SKM-1 treated with dmso at 0.1 percent for 144 hours (cell line): ENCODE measurements around the gene TAS1R2.
"Not testable (repeated sequence)": the region's sequence is repeated elsewhere in the genome, so short reads cannot be mapped to it uniquely, and the experiment has no call there.

ENCODE experiments used
- DNase-seq: peaks from one replicate; lab custom pipeline; 2025; ENCODE audit not compliant: unreplicated experiment; lab: John Stamatoyannopoulos, UW

The TAS1R2 gene

GRCh38 chr1:18859560-18859959 lies at the start of gene TAS1R2:
Gene TAS1R2 (minus strand): TSS chr1:18859660. CDS start chr1:18859660, 0 bp downstream.
- no peak for DNase-seq

- no peak for DNase-seq
Measured at GRCh38 chr1:18907917-18908845, 48.7 kb upstream of the TAS1R2 start.

GRCh38 chr1:18907021-18907916 lies 47.8 kb upstream of the TAS1R2 start:
- DNase-seq = peak; percentile 44

- no peak for DNase-seq
Measured at GRCh38 chr1:18903291-18903756, 43.9 kb upstream of the TAS1R2 start.

- DNase-seq = peak; percentile 98
Measured at GRCh38 chr1:18902523-18903290, 43.2 kb upstream of the TAS1R2 start, which contains the start of gene ALDH4A1. Gene ALDH4A1 (minus strand): TSS chr1:18902555. CDS start chr1:18902523, 32 bp downstream.

GRCh38 chr1:18901952-18902522 lies 42.6 kb upstream of the TAS1R2 start:
- peak; percentile 18 for DNase-seq

GRCh38 chr1:18901147-18901951 lies 41.9 kb upstream of the TAS1R2 start:
- DNase-seq = no peak

GRCh38 chr1:18900303-18900841 lies 40.9 kb upstream of the TAS1R2 start:
- DNase-seq = no peak

- no peak for DNase-seq
Measured at GRCh38 chr1:18899363-18900049, 40.0 kb upstream of the TAS1R2 start.

GRCh38 chr1:18898567-18898966 lies 39.1 kb upstream of the TAS1R2 start:
- DNase-seq = no peak

GRCh38 chr1:18895317-18895716 lies 35.9 kb upstream of the TAS1R2 start:
- no peak for DNase-seq

- DNase-seq = no peak
Measured at GRCh38 chr1:18893120-18893519, 33.7 kb upstream of the TAS1R2 start.

- not testable (repeated sequence) for DNase-seq
Measured at GRCh38 chr1:18891858-18892257, 32.4 kb upstream of the TAS1R2 start.

- no peak for DNase-seq
Measured at GRCh38 chr1:18891426-18891780, 31.9 kb upstream of the TAS1R2 start.

- no peak for DNase-seq
Measured at GRCh38 chr1:18890706-18891425, 31.4 kb upstream of the TAS1R2 start.

- DNase-seq = no peak
Measured at GRCh38 chr1:18886003-18886335, 26.5 kb upstream of the TAS1R2 start.

- no peak for DNase-seq
Measured at GRCh38 chr1:18885311-18886002, 26.0 kb upstream of the TAS1R2 start.

- DNase-seq = no peak
Measured at GRCh38 chr1:18884727-18885126, 25.3 kb upstream of the TAS1R2 start.
